SK-N-MC (cell line): ENCODE measurements around the gene CGB8.

Experiments
- EZH2 ChIP-seq: fragments of 200-600 bp; sonication (generic); IDR thresholded peaks from one replicate; pipeline ENCODE4 v1.6.1; 2017; ENCODE audit warnings: antibody characterized with exemption
- FOXP2 ChIP-seq: optimal IDR thresholded peaks from 2 replicates; pipeline ENCODE3; 2011; ENCODE audit warnings: mild to moderate bottlenecking, moderate library complexity; ENCODE audit not compliant: insufficient read depth; ENCODE audit errors: extremely low read length, control extremely low read depth
- POLR2AphosphoS5 ChIP-seq: IDR thresholded peaks from 2 replicates; pipeline ENCODE4 v1.6.1; 2012; ENCODE audit warnings: mild to moderate bottlenecking, low read depth, low read length, borderline replicate concordance

DNA sequence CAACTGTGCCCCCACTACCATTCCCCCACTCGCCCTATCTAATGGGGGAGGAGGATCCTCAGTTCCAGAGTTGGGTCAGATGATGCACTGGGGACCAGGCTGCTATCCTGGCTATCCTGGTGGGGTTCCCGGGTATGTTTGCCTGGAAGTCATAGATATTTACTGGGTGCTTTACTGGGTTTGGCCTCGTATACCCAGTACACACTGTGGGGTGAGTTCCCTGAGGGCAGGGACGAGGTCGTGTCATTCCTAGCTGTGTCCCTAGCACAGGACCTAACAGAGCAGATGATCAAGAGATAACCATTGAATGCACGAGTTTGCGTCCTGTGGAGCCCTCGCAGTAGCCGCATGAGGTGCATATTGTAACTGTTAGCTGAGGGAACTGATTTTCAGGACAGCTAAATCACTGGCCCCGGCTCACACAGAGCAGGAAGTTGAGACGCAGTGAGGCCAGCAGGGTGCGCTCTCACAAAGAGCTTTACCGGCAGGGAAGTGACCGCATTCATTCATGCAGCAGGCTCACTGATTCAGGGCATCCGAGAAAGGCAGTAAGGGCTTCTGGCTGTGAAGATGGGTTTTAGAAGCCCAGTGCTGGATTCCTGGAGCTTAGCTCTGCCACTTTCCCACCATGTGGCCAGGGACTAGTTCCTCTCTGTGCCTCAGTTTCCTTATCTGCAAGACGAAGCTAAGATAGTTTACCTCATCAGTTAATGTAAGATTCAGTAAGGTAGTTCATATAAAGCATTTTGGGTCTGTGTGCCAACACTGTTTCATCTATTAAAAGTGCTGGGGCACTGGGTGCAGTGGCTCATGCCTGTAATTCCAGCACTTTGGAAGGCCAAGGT, 49.2 kb downstream of the CGB8 start:
- TF ChIP-seq POLR2AphosphoS5 (no peak), EZH2 (no peak), FOXP2 (no peak)
